Activated CD8-positive, alpha-beta memory T cell treated with anti-CD3 and anti-CD28 coated beads, Interleukin-2, amount 50 U/mL, for 24 hours (primary cell): ENCODE data around the gene KCNK4.
"Not testable (repeated sequence)": the region's sequence is repeated elsewhere in the genome, so short reads cannot be mapped to it uniquely, and the experiment has no call there.

Experiments
- DNase-seq: peaks from one replicate; pipeline ENCODE4 v3.0.0-alpha.2; 2020; ENCODE audit errors: extremely low read depth

The KCNK4 gene

GRCh38 chr11:64306876-64307622 is 15.9 kb downstream of the KCNK4 start:
- no peak for DNase-seq

GRCh38 chr11:64307795-64308194 is 16.7 kb downstream of the KCNK4 start:
- DNase-seq: not testable (repeated sequence)

DNA sequence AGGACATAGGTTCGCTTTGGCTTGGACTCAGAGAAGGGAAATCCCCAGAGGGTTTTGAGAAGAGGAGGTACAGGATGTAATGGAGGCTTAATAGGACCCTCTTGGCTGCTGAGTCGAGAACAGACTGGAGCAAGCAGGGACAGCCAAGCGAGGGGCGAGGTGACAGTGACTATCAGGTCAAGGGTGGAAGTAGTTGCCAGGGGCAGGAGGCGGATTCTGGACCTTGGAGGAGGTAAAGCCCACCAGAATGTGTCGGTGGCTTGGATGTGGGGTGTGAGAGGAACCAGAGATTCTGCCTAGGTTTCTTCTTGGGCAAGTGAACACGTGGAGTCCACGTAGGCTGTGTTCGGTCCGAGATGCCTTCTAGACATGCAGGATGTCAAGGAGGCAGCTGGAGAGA is 21.8 kb downstream of the KCNK4 start:
- DNase-seq: no peak

- DNase-seq: no peak
Observed at GRCh38 chr11:64313491-64314145, 22.5 kb downstream of the KCNK4 start.

GRCh38 chr11:64314146-64314804 is 23.2 kb downstream of the KCNK4 start:
- no peak for DNase-seq

DNA sequence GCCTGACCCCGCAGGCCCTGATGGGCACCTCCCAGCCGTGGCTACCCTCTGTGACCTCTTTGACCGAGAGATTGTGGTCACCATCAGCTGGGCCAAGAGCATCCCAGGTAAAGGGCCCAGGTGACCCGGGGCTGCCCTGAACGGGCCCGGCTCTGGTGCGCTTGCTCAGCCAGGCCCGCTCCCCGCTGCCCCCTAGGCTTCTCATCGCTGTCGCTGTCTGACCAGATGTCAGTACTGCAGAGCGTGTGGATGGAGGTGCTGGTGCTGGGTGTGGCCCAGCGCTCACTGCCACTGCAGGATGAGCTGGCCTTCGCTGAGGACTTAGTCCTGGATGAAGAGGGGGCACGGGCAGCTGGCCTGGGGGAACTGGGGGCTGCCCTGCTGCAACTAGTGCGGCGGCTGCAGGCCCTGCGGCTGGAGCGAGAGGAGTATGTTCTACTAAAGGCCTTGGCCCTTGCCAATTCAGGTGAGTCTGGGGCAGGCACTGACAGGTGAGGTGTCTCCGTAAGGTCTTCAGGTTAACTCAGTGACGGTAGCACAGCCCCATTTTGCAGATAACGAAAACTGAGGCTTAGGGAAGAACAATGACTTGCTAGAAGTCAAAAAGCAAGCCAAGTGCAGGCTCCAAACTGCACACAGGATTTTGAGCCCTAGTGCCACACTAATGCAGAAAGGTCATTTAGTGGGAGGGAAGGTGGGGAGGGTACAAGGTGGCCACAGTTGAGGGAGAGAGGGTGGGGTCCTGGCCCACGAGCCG is 23.9 kb downstream of the KCNK4 start:
- DNase-seq: no peak

- DNase-seq: not testable (repeated sequence)
Observed at GRCh38 chr11:64315667-64316526, 24.8 kb downstream of the KCNK4 start.

GRCh38 chr11:64316672-64317324 is 25.7 kb downstream of the KCNK4 start:
- no peak for DNase-seq

DNA sequence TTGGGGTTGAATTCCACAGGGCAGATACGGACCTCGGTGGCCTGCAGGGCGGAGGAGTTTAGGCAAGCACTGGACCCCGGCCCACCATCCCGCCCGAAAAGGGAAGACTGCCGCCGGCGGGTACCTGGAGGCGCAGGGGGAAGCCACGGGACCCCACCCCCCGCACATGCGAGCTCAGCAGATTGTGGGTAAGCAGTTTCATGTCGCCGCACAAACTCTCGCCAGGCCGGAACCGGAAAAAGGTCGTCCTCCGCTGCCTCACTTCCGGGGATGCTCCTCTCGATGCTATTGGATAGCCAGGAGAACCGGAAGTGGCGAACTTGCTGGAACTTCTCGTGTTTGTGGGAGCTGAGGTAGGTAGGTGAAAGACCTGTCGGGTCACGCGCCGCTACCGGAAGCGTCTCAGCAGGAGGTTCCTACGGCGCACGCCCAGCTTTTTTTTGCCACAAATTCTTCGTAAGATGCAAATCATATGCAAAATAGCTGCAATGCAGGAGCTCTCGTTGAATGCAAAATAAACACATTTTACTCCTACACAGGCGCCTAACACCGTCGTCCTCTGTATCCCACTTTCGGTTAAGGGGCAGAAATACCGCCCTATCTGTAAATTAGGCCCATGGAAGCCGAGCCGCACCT is 26.3 kb downstream of the KCNK4 start, which contains the start of gene TRMT112:
TRMT112 (minus strand) TSS at position 235 of the 636 bp plus-strand sequence; CDS start at position 202, 33 bp downstream.
- DNase-seq: peak; percentile 94

- peak; percentile 83 for DNase-seq
Observed at GRCh38 chr11:64317961-64318765, 27.1 kb downstream of the KCNK4 start, which contains the start of gene PRDX5. TSS of gene PRDX5 (plus strand) at chr11:64318121. CDS start at chr11:64318216, 95 bp downstream.

- no peak for DNase-seq
Observed at GRCh38 chr11:64318766-64319761, 28.0 kb downstream of the KCNK4 start.

GRCh38 chr11:64320556-64320955 is 29.5 kb downstream of the KCNK4 start:
- DNase-seq: no peak

GRCh38 chr11:64321026-64321425 is 29.9 kb downstream of the KCNK4 start:
- DNase-seq: no peak

GRCh38 chr11:64321533-64321932 is 30.4 kb downstream of the KCNK4 start:
- DNase-seq: no peak

DNA sequence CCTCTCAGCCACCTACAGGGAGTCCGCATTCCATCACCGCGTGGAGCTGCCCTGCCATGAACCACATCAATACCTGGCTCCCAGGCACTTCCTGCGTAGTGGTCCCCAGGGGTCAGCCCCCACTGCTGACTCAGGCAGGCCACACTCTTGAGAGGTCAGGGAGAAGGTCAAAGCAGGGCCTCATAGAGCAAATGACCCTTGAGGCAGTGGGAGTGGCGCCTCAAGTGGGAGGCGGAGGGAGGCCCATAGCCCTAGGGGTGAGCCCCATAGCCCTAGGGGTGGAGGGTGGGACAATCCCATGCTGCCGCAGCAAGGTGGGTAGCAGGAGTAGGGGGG is 31.8 kb downstream of the KCNK4 start:
- DNase-seq: no peak

DNA sequence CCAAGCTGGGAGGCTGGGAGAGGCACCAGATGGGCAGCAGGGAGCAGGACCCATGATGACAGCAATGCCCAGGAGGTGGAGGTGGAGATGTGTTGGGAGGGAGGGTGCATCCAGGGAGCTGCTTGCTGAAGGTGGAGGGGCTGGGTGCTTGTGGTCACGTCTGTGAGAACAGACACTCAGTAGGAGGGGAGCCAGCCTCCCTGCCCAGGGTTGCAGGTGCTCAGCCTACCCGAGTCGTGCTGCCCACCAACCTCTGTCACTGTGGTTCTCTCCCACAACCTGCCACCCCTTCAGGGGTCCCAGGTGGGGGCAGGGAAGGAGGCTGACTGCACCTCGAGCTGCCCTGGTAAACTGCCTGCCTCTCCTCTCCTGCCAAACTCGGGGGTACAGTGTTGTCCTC is 32.3 kb downstream of the KCNK4 start:
- no peak for DNase-seq

DNA sequence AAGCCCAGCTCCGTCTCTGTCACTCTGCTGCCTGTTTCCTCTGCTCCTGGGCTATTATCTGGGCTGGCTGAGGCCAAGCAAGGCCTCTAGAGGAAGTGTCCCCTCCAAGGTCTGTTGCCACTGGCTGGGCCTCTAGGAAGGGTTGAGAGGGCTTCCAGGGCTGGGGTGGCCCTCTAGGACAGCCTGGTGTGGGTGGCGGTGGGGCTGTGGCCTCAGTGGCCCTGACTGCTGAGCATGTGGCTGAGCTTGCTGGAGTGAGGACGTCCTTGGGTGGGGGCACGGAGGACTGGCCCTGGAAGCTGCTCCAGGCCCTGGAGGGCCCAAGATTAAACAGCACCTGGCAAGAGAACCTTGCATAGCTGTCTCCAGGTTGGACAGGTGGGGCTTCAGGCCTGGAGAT is 32.9 kb downstream of the KCNK4 start:
- not testable (repeated sequence) for DNase-seq
